ENCODE measurements around the gene BRD4. TPM values are rescaled to one million over a fixed set of nuclear protein-coding genes. Genes with fewer than 3 reads are reported as not detected.

Gene BRD4
- total RNA-seq, 1 donor, result 29.3 TPM

DNA sequence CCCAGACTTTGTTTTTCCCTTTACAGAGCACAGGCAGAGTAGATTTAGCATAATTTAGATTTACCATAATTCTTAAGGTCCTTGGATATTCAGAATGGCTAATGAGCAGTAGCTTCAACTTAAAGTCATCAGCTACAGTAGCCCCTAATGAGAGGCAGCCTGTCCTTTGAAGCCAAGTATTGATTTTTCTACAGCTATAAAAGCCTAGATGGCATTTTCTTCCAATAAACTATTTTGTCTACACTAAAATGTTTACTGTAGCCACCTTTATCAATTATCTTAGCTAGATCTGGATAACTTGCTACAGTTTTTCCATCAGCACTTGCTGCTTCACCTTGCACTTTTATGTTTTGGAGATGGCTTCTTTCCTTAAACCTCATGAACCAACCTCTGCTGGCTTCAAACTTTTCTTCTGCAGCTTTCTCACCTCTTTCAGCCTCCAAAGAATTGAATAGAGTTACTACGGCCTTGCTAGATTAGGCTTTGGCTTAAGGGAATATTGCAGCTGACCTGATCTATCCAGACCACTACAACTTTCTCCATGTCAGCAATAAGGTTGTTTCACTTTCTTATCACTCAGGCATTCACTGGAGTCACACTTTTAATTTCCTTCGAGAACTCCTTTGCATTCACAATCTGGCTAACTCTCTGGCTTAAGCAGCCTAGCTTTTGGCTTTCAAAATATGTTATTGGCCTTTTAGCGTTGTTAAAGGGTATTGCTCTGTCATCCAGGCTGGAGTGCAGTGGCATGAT is 26.6 kb downstream of the BRD4 start:
- no peak overlapping the region for H3K4me3 ChIP-seq (ENCODE audit: low read length)
- no peaks in the 10 kb centered on the region for H3K9me3 ChIP-seq (ENCODE audit: low read depth, low read length)
- H3K4me1 ChIP-seq (ENCODE audit: insufficient read depth, low read length), result peaks cover 71% of the 10 kb centered on the region
- no peaks in the 10 kb centered on the region for H3K27me3 ChIP-seq (ENCODE audit: insufficient read depth, low read length)

DNA sequence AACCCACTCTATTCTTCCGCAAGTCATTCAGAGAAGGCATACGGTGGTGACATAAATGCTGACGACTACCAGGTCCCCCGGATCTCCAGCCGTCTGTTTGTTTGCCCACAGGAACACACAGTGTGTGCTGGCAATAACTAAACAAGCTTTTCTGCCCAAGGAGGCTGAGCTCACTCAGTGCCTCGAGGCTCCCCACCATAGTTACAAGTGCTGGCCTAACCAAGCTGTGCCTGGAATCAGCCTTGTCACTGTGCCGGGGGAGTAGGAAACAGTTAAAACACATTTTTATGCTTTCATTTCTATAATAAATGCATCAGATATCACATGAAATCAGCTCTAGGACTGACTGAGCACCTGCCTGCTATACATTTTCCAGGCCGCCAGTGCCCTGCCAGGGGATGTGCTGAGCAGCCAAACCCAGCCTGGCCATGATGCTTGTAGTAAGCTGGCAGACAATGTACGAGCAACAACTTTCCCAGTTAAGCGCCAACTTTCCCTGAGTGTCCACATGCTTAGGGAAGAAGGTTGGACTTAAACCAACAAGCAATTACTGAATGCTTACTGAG is 28.1 kb downstream of the BRD4 start:
- no peaks in the 10 kb centered on the region for H3K27me3 ChIP-seq (ENCODE audit: insufficient read depth, low read length)
- H3K4me3 ChIP-seq (ENCODE audit: low read length), result no peak overlapping the region
- H3K9me3 ChIP-seq (ENCODE audit: low read depth, low read length), result no peaks in the 10 kb centered on the region
- peaks cover 77% of the 10 kb centered on the region for H3K4me1 ChIP-seq (ENCODE audit: insufficient read depth, low read length)

DNA sequence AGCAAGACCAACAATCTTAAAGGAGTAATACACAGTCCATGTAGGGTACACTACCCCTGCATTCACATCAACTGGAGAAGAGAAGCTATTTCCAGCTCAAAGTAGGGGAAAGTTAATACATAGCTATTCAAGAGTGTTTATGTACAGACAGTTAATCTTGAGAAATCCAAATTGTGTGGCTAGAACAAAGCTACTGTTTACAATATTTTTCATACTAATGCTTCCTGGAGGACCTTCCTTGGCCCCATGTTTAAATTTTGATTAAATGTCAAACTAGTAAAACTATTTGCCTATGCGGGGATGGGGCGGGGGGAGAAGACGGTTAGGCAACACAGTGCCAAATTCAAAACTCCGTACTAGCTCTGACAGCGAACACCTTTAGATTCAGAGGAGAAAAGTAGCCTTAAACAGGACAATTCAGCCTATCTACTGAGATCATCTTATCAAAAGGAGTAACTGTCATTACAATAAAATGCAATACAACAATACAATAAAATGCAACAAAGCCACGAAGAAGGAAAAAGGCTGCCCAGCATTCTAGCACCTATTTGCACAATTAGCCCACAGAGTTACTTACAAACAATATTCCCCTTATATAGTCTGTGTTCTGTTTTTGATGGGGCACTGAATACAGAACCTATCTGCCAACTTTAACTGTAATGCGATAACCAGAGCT is 29.1 kb downstream of the BRD4 start:
- H3K27me3 ChIP-seq (ENCODE audit: insufficient read depth, low read length), result no peaks in the 10 kb centered on the region
- no peaks in the 10 kb centered on the region for H3K9me3 ChIP-seq (ENCODE audit: low read depth, low read length)
- no peak overlapping the region for H3K4me3 ChIP-seq (ENCODE audit: low read length)
- peaks cover 87% of the 10 kb centered on the region for H3K4me1 ChIP-seq (ENCODE audit: insufficient read depth, low read length)

DNA sequence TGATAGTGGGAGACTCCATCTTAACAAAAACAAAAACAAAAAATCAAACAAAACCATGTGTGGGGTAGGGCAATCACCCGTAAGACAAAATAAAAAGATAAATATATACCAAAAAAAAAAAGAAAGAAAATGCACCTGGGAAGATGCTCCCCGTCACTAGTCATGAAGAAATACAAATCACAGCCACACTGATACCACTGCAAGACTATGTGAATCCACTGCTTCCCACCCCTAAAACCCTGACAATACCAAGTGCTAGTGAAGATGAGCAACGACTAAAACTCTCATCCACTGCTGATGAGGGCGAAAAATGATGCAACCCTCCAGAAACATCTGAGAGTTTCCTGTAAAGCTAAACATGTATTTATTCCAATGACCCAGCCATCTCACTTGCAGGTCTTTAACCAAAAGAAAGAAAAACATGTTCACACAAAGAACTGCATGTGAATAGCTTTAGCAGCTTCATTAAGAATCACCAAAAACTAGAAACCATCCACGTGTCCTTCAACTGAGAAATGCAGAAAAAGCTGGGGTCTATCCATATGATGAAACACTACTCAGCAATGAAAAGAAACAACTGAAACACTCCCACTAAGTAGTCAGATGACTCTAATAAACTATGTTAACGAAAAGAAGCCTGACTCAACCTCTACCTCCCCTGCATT is 31.7 kb downstream of the BRD4 start:
- no peaks in the 10 kb centered on the region for H3K9me3 ChIP-seq (ENCODE audit: low read depth, low read length)
- no peaks in the 10 kb centered on the region for H3K27me3 ChIP-seq (ENCODE audit: insufficient read depth, low read length)
- peaks cover 96% of the 10 kb centered on the region for H3K4me1 ChIP-seq (ENCODE audit: insufficient read depth, low read length)
- no peak overlapping the region for H3K4me3 ChIP-seq (ENCODE audit: low read length)

DNA sequence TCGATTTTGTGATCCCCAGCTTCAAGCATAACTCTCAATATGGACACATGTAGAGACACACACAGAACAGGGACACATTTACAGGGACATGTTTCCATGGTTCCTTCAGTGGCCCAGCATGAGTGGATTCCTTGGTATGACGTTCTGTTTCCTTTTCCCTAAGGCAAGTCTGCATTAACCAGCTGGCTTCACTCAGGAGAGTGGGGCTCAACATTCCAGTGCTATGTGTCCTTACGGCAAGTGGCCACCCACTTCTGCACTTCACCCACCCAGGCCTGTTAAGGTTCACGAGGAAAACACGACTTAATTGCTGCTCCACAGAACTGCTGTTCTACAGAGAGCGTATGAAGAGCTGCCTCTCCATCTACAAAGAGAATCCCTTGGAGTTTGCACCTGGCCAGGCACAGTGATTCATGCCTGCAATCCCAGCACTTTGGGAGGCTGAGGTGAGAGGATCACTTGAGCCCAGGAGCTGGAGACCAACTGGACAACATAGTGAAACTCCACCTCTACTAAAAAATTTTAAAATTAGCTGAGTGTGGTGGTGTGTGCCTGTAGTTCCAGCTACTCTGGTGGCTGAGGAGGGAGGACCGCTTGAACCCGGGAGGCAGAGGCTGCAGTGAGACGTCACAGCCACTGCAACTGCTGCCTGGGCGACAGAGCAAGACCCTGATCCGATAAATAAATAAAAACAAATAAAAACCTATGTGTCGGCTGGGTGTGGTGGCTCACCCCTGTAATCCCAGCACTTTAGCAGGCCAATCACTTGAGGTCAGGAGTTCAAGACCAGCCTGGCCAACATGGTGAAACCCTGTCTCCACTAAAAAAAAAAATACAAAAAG is 32.5 kb downstream of the BRD4 start:
- Histone ChIP-seq H3K27me3 (ENCODE audit: insufficient read depth, low read length) (no peaks in the 10 kb centered on the region), H3K9me3 (ENCODE audit: low read depth, low read length) (no peaks in the 10 kb centered on the region), H3K4me1 (ENCODE audit: insufficient read depth, low read length) (peaks cover 95% of the 10 kb centered on the region), H3K4me3 (ENCODE audit: low read length) (no peak overlapping the region)

DNA sequence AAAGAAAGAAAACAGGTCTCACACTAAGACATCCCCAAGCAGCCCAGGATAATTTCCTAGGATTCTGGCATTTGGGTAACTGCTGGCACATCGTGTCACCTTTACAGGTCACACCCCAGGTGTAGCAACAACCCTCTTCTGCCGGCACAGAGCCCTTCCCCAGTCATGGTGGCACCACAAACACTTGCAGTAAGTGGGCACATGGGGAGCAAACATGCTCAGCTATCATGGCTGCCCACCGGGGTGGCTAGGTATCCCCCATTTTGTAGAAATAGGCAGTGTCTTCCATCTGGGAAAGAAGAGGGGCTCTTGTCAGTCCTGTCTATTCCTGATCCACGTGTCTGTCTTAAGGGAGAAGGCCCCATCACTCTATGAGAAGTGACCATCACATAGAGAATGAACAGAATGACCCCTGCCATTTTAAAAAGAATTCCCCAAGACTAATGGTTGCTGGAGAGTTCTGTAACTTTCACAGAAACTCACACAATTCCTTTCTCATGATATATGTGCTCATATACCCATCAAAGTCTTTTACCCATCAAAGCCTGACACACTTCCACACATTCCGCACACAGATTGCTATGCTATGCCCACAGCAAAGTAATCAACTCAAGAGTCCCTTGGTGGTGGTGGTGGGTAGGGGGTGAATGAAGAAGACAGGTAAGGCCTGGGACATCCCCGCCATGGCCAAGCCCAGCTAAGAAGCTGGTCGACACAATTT is 33.3 kb downstream of the BRD4 start:
- Histone ChIP-seq H3K27me3 (ENCODE audit: insufficient read depth, low read length) (no peaks in the 10 kb centered on the region), H3K9me3 (ENCODE audit: low read depth, low read length) (no peaks in the 10 kb centered on the region), H3K4me1 (ENCODE audit: insufficient read depth, low read length) (peaks cover 95% of the 10 kb centered on the region), H3K4me3 (ENCODE audit: low read length) (no peak overlapping the region)

DNA sequence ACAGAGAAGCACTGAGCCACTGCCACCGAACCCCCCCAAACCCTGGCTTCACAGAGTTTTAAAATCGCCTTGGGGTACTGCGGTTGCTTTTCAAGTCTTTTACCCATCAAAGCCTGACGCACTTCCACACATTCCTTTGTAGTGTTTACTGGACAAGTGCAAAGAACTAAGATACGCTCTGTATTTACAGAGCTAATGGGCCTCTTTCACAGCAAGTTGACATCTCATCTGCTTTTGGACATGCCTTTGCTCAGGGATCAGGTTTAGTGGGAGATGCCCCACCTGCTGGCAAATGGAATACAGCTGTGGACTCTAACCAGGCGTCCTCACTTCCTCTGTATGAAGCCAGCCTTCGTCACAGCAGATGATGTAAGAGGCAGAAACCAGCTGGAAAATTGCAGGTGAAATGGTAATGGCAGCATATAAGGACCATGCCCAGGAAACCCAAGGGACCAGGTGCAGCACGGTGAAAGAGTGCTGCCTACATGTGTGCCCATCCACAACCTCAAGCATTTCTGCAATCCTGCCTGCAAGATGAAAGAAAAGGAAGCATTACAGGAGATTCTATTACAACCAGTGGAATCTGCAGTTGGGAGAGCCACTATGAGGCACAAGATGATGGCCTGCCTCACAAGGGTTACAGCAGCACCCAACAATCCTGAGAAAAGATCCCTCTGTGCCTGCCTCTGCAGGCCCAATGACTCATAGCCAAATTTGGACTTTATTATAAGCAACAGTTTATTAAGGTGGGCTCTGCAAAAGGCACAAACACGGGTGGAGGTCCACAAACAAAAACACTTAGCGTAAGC is 34.7 kb downstream of the BRD4 start:
- Histone ChIP-seq H3K4me1 (ENCODE audit: insufficient read depth, low read length) (peaks cover 95% of the 10 kb centered on the region), H3K9me3 (ENCODE audit: low read depth, low read length) (no peaks in the 10 kb centered on the region), H3K4me3 (ENCODE audit: low read length) (no peak overlapping the region), H3K27me3 (ENCODE audit: insufficient read depth, low read length) (no peaks in the 10 kb centered on the region)

DNA sequence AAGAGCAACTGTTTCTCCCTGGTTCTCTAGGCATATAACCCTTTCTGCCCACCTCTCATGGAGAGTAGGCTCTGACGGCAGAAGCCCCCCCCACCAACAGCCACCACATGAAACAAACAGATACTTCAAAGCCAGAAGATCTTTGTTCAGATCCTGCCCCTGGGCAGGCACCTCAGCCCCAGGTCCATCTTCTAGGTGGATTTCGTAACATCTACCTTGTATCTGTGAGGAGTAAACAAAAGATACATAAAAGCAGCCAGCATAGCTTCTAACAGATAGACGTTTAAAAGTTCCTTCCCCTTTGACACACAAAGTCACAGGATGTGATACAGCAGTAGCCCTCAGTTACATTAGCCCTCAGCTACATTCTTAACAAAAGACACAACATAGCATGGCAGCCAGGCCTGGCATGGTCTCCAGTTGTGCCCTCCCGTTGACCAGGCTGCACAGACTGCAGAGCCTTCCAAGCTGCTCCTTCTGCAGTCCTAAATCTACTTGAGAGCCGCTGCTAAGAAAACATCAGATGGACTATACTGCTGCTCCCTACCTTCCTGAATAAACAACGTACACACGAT is 35.4 kb downstream of the BRD4 start:
- no peak overlapping the region for H3K4me3 ChIP-seq (ENCODE audit: low read length)
- no peaks in the 10 kb centered on the region for H3K9me3 ChIP-seq (ENCODE audit: low read depth, low read length)
- no peaks in the 10 kb centered on the region for H3K27me3 ChIP-seq (ENCODE audit: insufficient read depth, low read length)
- peaks cover 93% of the 10 kb centered on the region for H3K4me1 ChIP-seq (ENCODE audit: insufficient read depth, low read length)

DNA sequence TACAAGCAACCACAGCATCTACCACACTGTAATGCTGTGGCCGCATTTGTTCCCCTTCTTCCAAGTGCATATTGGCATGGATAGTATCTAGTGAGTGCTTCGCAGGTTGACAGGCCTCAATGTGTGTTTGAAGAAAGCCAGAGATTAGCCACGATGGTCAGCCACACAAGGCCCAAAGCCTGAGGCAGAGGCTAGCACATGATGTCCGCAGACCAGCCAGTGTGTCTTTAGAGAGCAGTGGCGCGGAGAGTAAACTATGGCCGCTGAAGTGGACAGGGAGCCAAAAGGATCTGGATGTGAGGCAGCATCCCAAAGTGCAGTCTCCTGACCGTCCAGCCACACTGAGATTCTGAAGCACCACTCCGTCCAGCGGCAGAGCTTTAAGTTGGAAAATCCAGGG is 36.0 kb downstream of the BRD4 start:
- no peaks in the 10 kb centered on the region for H3K9me3 ChIP-seq (ENCODE audit: low read depth, low read length)
- no peak overlapping the region for H3K4me3 ChIP-seq (ENCODE audit: low read length)
- peaks cover 94% of the 10 kb centered on the region for H3K4me1 ChIP-seq (ENCODE audit: insufficient read depth, low read length)
- no peaks in the 10 kb centered on the region for H3K27me3 ChIP-seq (ENCODE audit: insufficient read depth, low read length)

DNA sequence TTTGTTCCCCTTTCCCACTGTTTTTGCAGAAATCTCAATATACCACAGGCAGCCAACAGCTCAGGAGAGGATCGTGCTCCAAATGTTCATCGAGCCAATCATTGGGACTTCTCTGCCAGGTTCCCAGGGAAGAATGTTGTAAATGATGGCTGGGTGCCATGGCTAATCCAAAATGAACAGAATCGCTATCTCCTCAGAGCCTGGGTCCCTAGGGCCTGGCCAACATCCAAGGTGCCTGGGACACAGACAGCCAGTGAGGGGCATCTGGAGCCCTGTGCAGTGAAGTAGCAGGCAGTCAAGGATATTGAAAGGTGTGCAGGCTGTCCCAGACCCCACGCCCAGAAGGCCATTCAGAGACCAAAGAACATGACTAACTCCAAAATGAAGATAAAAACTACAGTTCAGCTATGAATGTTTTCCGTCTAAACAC is 37.8 kb downstream of the BRD4 start:
- Histone ChIP-seq H3K4me1 (ENCODE audit: insufficient read depth, low read length) (peaks cover 93% of the 10 kb centered on the region), H3K4me3 (ENCODE audit: low read length) (no peak overlapping the region), H3K9me3 (ENCODE audit: low read depth, low read length) (no peaks in the 10 kb centered on the region)

DNA sequence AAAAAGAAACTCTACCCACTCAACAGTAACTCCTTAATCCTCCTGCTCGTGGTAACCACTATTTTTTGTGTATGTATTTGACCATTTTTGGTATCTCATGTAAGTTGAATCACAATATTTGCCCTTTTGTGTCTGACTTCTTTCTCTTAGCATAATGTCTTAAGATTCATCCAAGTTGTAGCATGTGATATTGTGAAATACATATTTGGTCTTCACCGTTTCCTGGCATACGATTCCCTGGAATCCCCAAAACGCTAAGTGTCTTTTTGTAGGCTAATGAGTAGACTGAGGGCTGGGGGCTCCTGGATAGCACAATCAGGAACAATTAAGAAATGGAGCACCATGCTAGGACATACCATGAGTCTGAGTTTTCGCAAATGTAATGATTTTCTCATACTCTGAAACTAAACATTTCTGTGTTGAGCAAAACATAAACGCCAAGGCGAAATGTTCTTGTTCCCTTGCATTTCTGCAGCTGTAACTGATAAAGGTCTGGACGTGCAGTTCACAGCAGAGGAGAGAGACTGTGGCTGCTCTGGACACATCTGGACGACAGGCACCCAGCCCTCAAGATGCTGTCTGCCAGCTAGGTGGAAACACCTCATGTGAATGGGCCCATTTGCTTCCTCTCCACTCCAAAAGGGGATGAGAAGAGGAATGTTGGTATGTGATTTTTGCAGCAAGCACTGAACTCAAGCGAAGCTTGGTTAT is 38.4 kb downstream of the BRD4 start:
- Histone ChIP-seq H3K4me1 (ENCODE audit: insufficient read depth, low read length) (peaks cover 93% of the 10 kb centered on the region), H3K4me3 (ENCODE audit: low read length) (no peak overlapping the region), H3K27me3 (ENCODE audit: insufficient read depth, low read length) (no peaks in the 10 kb centered on the region), H3K9me3 (ENCODE audit: low read depth, low read length) (no peaks in the 10 kb centered on the region)

More for the DNA sequence above, 37.8 kb downstream of the BRD4 start:
- H3K27me3 ChIP-seq (ENCODE audit: insufficient read depth, low read length), result no peaks in the 10 kb centered on the region

DNA sequence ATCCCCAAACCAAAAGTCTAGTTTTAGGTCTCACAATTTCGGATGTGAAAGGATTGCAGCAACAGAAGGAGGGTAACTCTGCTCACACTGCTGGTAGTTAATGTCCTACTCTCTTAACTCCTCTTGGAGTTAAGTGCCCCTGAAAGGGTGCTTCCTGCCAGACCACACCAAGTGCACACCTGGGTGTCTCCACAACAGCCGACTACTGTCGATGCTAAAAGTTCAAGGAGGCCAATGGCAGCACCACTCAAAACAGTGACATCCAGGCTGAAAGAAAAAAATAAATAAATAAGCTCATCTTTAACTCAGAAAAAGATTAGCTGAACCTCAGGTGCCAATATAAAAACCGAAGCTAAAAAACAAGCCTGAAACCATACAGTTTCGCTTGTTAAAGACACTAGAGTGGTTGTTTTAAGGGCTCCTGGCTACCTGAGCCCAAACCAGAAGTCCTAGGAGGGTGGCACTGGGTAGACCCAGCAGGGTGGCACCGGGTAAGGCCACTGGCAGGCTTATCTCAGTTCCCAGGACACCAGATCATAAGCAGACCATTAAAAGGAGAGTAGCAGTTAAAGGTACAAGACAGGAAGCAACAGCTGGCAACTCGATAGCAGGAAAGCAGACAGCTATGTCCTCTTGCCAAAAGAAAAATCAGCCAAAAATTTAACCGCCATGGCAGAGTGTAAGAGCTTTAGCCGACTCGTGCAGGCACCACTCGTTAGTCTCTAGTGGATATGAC is 39.3 kb downstream of the BRD4 start:
- H3K4me1 ChIP-seq (ENCODE audit: insufficient read depth, low read length), result peaks cover 93% of the 10 kb centered on the region
- no peaks in the 10 kb centered on the region for H3K27me3 ChIP-seq (ENCODE audit: insufficient read depth, low read length)
- no peak overlapping the region for H3K4me3 ChIP-seq (ENCODE audit: low read length)
- no peaks in the 10 kb centered on the region for H3K9me3 ChIP-seq (ENCODE audit: low read depth, low read length)

All from mononuclear cell (primary cell).